SH-SY5Y (cell line): ENCODE data around the gene CACNA1S.

Experiments used
- GATA2 ChIP-seq: IDR thresholded peaks from 2 replicates; pipeline ENCODE4 v1.6.1; 2011; ENCODE audit warnings: mild to moderate bottlenecking, low read depth, low read length
- GATA3 ChIP-seq: IDR thresholded peaks from 2 replicates; pipeline ENCODE4 v1.6.1; 2011; ENCODE audit warnings: low read depth, mild to moderate bottlenecking, low read length, moderate library complexity

GRCh38 chr1:201136355-201137023, 24.3 kb upstream of the CACNA1S start:
- TF ChIP-seq GATA3, result no peak
- no peak for TF ChIP-seq GATA2
